ENCODE data around the gene NSMF.

DNA sequence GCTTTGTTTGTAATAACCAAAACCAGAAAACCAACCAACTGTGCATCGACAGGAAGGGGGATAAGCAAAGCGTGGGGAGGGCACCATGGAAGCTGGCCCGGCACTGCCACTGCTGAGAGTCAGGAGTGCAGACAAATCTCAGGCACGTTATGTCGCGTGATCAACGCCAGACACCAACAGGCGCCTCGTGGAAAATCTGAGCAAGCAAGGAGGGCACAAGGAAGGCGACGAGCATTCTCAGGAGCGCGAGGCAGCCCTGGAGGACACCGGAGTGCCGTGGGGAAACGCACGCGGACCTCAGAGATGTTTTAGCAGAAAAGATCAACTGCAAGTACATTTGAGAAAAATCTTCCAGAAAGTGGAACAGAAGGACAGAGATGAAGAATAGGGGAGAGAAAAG lies 15.1 kb upstream of the NSMF start:
- TF ChIP-seq, protein P1, sequence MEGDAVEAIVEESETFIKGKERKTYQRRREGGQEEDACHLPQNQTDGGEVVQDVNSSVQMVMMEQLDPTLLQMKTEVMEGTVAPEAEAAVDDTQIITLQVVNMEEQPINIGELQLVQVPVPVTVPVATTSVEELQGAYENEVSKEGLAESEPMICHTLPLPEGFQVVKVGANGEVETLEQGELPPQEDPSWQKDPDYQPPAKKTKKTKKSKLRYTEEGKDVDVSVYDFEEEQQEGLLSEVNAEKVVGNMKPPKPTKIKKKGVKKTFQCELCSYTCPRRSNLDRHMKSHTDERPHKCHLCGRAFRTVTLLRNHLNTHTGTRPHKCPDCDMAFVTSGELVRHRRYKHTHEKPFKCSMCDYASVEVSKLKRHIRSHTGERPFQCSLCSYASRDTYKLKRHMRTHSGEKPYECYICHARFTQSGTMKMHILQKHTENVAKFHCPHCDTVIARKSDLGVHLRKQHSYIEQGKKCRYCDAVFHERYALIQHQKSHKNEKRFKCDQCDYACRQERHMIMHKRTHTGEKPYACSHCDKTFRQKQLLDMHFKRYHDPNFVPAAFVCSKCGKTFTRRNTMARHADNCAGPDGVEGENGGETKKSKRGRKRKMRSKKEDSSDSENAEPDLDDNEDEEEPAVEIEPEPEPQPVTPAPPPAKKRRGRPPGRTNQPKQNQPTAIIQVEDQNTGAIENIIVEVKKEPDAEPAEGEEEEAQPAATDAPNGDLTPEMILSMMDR (conservative IDR thresholded peaks at IDR 0.05) = no peak
- TF ChIP-seq EZH2 (IDR thresholded peaks at IDR 0.05; ENCODE audit: low read depth) = no peak
